Common myeloid progenitor, CD34-positive (primary cell): Measurements from ENCODE around the gene SMOC2.

Source experiments
- CTCF ChIA-PET: fragments of 350-600 bp; sonication (Branson Sonifier 250); formaldehyde crosslinking; loops from one replicate; lab custom pipeline; 2021; ENCODE audit warnings: antibody characterized with exemption; lab: Charles Lee
- POLR2A ChIA-PET: fragments of 350-600 bp; sonication (Branson Sonifier 250); formaldehyde crosslinking; loops from one replicate; lab custom pipeline; 2021; ENCODE audit warnings: antibody characterized with exemption; lab: Charles Lee
- DNase-seq, 3 donors: peaks; one replicate each; pipeline versions ENCODE4 v3.0.0 to v3.0.0-alpha.2; 2013
- H3K27ac ChIP-seq, 2 experiments: 1 replicate in 1 of 2; 2 replicates in 1 of 2; pipeline ENCODE4 v1.7.0; 2013; ENCODE audit warnings: inconsistent platforms in 2 of 2, low read length in 2 of 2, mild to moderate bottlenecking in 2 of 2, low read depth in 1 of 2, moderate library complexity in 1 of 2; ENCODE audit not compliant: severe bottlenecking in 2 of 2, insufficient read depth in 1 of 2, poor library complexity in 1 of 2
- H3K27me3 ChIP-seq, 5 experiments: replicated peaks in 2 of 5; 1 replicate in 3 of 5; 2 replicates in 2 of 5; pipeline versions ENCODE4 v1.6.1 to v1.7.0; 2013; ENCODE audit warnings: low read length in 4 of 5, mild to moderate bottlenecking in 2 of 5, moderate library complexity in 2 of 5, inconsistent platforms in 1 of 5; ENCODE audit not compliant: insufficient read depth in 5 of 5, control insufficient read depth in 4 of 5
- H3K36me3 ChIP-seq, 4 experiments: 1 replicate in 2 of 4; 2 replicates in 2 of 4; pipeline versions ENCODE4 v1.6.1 to v1.7.0; 2013; ENCODE audit warnings: low read length in 3 of 4, control low read depth in 1 of 4, mild to moderate bottlenecking in 1 of 4; ENCODE audit not compliant: control insufficient read depth in 4 of 4, insufficient read depth in 4 of 4
- H3K4me1 ChIP-seq, 4 experiments: 1 replicate in 3 of 4; 2 replicates in 1 of 4; pipeline versions ENCODE4 v1.6.1 to v1.7.1; 2013; ENCODE audit warnings: low read length in 3 of 4, mild to moderate bottlenecking in 3 of 4, control low read depth in 1 of 4, inconsistent platforms in 1 of 4, moderate library complexity in 1 of 4; ENCODE audit not compliant: control insufficient read depth in 4 of 4, insufficient read depth in 4 of 4; ENCODE audit errors: control extremely low read depth in 1 of 4
- H3K4me3 ChIP-seq, 7 experiments: 1 replicate in 4 of 7; 2 replicates in 3 of 7; pipeline versions ENCODE4 v1.5.1 to v1.7.0; 2013; ENCODE audit warnings: mild to moderate bottlenecking in 7 of 7, low read length in 6 of 7, moderate library complexity in 6 of 7, inconsistent platforms in 2 of 7, low read depth in 2 of 7, control low read depth in 1 of 7; ENCODE audit not compliant: insufficient read depth in 4 of 7, control insufficient read depth in 1 of 7; ENCODE audit errors: extremely low read depth in 1 of 7
- H3K9me3 ChIP-seq, 5 experiments: 1 replicate in 4 of 5; 2 replicates in 1 of 5; pipeline versions ENCODE4 v1.6.1 to v1.7.1; 2013; ENCODE audit warnings: low read length in 4 of 5, mild to moderate bottlenecking in 2 of 5, inconsistent platforms in 1 of 5, low read depth in 1 of 5, moderate library complexity in 1 of 5; ENCODE audit not compliant: control insufficient read depth in 4 of 5, insufficient read depth in 2 of 5; ENCODE audit errors: control extremely low read depth in 1 of 5
- WGBS: methylation state at CpG from one replicate; pipeline ENCODE4 v1.1.5; 2013; ENCODE audit not compliant: insufficient coverage; 5-methylcytosine and 5-hydroxymethylcytosine counted together

The SMOC2 gene

GRCh38 chr6:168645326-168645725 lies 204.3 kb downstream of the SMOC2 start:
- Histone ChIP-seq H3K27ac (no peak overlapping the region), H3K36me3 (no peaks in the 10 kb centered on the region), H3K27me3 (peaks cover 0 to 34% (median 6%) of the 10 kb centered on the region in 5 experiments), H3K9me3 (no peaks in the 10 kb centered on the region), H3K4me1 (no peaks in the 10 kb centered on the region), H3K4me3 (no peak overlapping the region)
- 91% methylated on average over 6 of the region's 9 CpGs for WGBS
- no peak for DNase-seq
- POLR2A ChIA-PET, result no interaction called here
- CTCF ChIA-PET, result no interaction called here

GRCh38 chr6:168647271-168647670 lies 206.3 kb downstream of the SMOC2 start:
- peaks cover 0 to 34% (median 4%) of the 10 kb centered on the region in 5 experiments for H3K27me3 ChIP-seq
- ChIA-PET POLR2A (no interaction called here), CTCF (no interaction called here)
- H3K27ac ChIP-seq, result no peak overlapping the region
- 72% methylated on average over 13 of the region's 14 CpGs for WGBS
- H3K4me3 ChIP-seq, result no peak overlapping the region
- no peaks in the 10 kb centered on the region for H3K36me3 ChIP-seq
- no peaks in the 10 kb centered on the region for H3K4me1 ChIP-seq
- DNase-seq, result no peak
- no peaks in the 10 kb centered on the region for H3K9me3 ChIP-seq

DNA sequence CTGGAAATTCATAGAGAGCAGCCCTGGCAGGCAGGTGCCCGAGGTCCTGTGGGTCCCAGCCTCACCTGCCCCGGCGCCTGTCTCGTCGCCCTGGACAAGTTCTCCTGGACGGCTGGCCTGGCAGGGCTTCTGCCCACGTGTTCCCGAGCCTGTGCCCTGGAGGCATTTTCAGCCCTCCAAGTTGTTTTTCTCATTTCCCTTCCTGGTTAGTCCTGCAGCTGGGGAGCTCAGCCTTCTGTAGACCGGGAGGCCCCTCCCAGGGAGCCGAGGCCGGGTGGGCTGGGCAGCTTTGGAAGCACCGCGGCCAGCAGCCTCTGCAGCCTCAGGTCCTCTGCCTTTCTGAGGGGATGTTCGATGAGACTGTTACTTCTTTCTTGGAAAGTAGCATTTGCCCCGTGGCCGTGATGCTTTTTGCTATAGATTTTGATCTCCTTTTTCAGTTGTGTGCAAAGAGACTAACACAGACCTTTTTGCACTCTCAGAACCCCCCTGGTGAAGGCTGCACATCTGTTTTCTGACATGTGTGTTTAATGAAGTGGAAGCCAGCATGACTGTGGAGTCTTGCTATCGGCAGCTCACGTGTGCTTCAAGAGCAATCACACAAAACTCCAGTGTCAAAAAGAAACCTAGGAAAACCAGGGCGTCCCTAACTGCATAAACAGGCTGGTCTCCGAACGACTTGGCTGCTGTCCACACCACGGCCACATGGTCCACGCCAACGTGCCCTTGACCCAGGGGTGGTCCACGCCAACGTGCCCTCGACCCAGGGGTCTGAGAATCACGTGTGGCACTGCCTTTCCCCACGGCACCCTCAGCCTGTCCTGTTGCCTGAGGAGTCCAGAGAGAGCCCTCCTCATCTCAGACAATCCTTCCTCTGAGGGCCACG lies 207.5 kb downstream of the SMOC2 start:
- 75% methylated on average over 29 of the region's 30 CpGs for WGBS
- no peak for DNase-seq
- H3K36me3 ChIP-seq, result no peaks in the 10 kb centered on the region
- H3K9me3 ChIP-seq, result no peaks in the 10 kb centered on the region
- ChIA-PET POLR2A (no interaction called here), CTCF (interaction anchor here (1.1 kb wide), 1 partner anchor 65 kb away, joined by 3 read pairs; no protein-coding TSS in a partner anchor)
- peaks cover 0 to 31% (median 4%) of the 10 kb centered on the region in 5 experiments for H3K27me3 ChIP-seq
- no peak overlapping the region for H3K27ac ChIP-seq
- H3K4me1 ChIP-seq, result no peaks in the 10 kb centered on the region
- no peak overlapping the region for H3K4me3 ChIP-seq

- H3K36me3 ChIP-seq, result no peaks in the 10 kb centered on the region
- H3K27ac ChIP-seq, result no peak overlapping the region
- ChIA-PET CTCF (interaction anchor here (1.1 kb wide), 1 partner anchor 64 kb away, joined by 3 read pairs; no protein-coding TSS in a partner anchor), POLR2A (no interaction called here)
- 50% methylated on average over 9 of the region's 10 CpGs for WGBS
- no peak for DNase-seq
- H3K27me3 ChIP-seq, result peaks cover 0 to 30% (median 4%) of the 10 kb centered on the region in 5 experiments
- H3K4me3 ChIP-seq, result no peak overlapping the region
- no peaks in the 10 kb centered on the region for H3K9me3 ChIP-seq
- no peaks in the 10 kb centered on the region for H3K4me1 ChIP-seq
These were observed 208.2 kb downstream of the SMOC2 start for GRCh38 chr6:168649209-168649608.

DNA sequence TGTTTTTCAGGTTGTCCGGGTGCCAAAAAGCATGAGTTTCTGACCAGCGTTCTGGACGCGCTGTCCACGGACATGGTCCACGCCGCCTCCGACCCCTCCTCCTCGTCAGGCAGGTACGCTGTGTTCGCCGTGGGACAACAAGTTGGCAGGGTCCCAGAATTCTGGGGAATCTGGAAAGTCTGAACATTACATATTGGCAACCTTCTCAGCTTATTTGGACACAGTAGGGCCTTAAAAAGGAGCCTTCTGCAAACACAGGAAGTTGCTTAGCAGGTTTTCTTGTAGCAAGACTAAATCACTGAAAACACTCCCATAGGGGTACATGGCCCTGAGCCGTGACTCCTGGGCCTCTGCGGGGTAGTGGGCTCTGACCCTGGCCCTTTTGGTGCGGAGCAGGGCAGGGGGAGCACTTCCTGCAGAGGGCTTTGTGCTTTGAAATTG lies 209.7 kb downstream of the SMOC2 start:
- WGBS, result 88% methylated on average over 15 of the region's 15 CpGs
- ChIA-PET POLR2A (no interaction called here), CTCF (no interaction called here)

GRCh38 chr6:168655462-168656152 lies 214.6 kb downstream of the SMOC2 start:
- Histone ChIP-seq H3K4me3 (no peak overlapping the region), H3K27ac (no peak overlapping the region), H3K36me3 (no peaks in the 10 kb centered on the region), H3K4me1 (no peaks in the 10 kb centered on the region), H3K27me3 (peaks cover 0 to 2% (median 0%) of the 10 kb centered on the region in 5 experiments), H3K9me3 (peaks cover 0 to 24% (median 3%) of the 10 kb centered on the region in 5 experiments)
- ChIA-PET POLR2A (no interaction called here), CTCF (no interaction called here)
- no peak for DNase-seq
- WGBS, result over 99% methylated on average over 11 of the region's 14 CpGs

More for the DNA sequence above, 209.7 kb downstream of the SMOC2 start:
- H3K9me3 ChIP-seq, result peaks cover 0 to 6% (median 0%) of the 10 kb centered on the region in 5 experiments
- H3K4me1 ChIP-seq, result no peaks in the 10 kb centered on the region
- peaks cover 0 to 30% (median 4%) of the 10 kb centered on the region in 5 experiments for H3K27me3 ChIP-seq
- H3K27ac ChIP-seq, result no peak overlapping the region
- H3K4me3 ChIP-seq, result no peak overlapping the region
- no peaks in the 10 kb centered on the region for H3K36me3 ChIP-seq
- no peak for DNase-seq
